GM13976 (cell line): ENCODE data around the gene HMG20B.
"Not testable (repeated sequence)": the region's sequence is repeated elsewhere in the genome, so short reads cannot be mapped to it uniquely, and the experiment has no call there.

Experiments used
- DNase-seq: peaks from one replicate; pipeline ENCODE4 v3.0.0; 2012; ENCODE audit warnings: low spot score
- CTCF ChIP-seq: IDR thresholded peaks from 2 replicates; pipeline ENCODE4 v1.5.1; 2012; ENCODE audit warnings: borderline replicate concordance, mild to moderate bottlenecking; ENCODE audit not compliant: insufficient read depth; ENCODE audit errors: extremely low read depth, missing control alignments, control extremely low read depth
- in situ Hi-C: fragments of 300-500 bp; cut with MboI; formaldehyde crosslinking; loops from one replicate; pipeline ENCODE4 v1.12.0; 2022; ENCODE audit warnings: low sequenced_read_pairs, mixed read lengths, inconsistent platforms; ENCODE audit not compliant: unreplicated experiment

HMG20B gene

GRCh38 chr19:3576696-3577443 lies 4.1 kb downstream of the HMG20B start:
- in situ Hi-C loops = no loop called here
- no peak for DNase-seq
- no peak for TF ChIP-seq CTCF

DNA sequence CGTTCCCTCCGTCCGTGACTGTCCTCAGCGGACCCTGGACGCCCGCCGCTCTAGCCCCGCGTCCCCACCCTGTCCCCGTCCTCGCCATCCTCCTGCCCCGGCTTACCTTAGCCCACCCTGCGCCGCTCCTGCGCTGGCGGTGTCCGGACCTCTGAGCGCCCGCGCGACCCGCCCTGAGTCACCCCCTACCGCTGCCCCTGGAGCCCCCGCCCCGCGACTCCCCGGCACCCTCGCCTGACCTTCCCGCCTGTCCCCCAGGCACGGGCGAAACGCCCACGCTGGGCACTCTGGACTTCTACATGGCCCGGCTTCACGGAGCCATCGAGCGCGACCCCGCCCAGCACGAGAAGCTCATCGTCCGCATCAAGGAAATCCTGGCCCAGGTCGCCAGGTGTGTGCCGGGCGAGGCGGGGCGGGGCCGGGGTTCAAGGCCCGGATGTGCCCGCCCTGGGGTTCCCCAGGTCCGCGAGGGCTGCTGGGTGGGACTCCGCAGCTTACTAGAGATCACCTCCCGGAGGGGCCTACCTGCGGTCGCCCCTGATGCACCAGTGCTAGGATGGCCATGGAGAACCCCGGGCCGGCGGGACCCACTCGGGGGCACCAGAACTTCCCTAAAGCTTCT lies 5.1 kb downstream of the HMG20B start:
- no peak for TF ChIP-seq CTCF
- in situ Hi-C loops = no loop called here
- no peak for DNase-seq

DNA sequence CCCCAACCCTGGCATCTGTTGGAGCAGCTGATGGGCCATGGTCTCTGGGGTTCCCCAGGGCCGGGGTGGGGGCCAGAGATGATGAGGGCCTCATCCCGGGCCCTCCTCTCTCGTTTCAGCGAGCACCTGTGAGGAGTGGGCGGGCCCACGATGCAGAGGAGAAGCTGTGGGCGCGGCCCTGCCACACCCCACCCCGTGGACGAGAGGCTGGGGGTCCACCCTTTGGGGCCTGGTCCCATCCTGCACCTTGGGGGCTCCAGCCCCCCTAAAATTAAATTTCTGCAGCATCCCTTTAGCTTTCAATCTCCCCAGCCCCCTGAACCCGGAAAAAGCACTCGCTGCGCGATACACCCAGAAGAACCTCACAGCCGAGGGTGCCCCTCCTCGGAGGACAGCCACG lies 5.6 kb downstream of the HMG20B start:
- in situ Hi-C loops = no loop called here
- no peak for TF ChIP-seq CTCF
- DNase-seq = no peak

DNA sequence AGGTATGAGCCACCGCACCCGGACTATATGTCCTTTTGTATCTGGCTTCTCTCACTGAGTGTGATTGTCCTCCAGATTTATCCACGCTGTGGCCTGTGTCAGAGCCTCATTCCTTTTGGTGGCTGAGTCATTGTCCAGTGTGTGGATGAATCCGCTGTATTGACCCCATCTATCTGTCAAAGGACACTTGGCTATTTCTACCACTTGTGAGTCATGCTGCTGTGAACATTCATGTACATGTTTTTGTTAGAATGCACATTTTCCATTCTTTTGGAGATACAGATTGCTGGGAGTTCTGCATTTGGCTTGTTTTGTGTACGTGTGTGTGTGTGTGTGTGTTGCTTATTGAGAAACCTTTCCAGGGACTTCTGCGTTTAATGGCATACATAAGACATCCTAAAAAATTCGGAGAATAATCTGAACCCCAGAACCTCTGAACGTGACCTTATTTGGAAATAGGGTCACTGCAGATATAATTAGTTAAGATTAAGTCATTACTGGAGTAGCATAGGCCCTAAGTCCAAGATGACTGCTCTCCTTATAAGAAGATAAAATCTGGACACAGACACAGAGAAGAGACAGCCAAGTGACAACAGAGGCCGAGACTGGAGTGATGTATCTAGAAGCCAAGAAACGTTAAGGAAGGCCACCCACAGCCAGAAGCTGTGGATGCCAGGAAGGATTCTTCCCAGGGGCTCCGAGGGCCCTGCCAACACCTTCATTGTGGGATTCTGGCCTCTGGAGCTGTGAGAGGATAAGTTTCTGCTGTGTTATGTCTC lies 7.6 kb downstream of the HMG20B start:
- DNase-seq = no peak
- in situ Hi-C loops = no loop called here
- TF ChIP-seq CTCF = no peak

- DNase-seq, in situ Hi-C loops: not testable (repeated sequence)
Observed at GRCh38 chr19:3581792-3582191, 9.0 kb downstream of the HMG20B start.

GRCh38 chr19:3584036-3584802 lies 11.5 kb downstream of the HMG20B start:
- in situ Hi-C loops, DNase-seq: not testable (repeated sequence)

DNA sequence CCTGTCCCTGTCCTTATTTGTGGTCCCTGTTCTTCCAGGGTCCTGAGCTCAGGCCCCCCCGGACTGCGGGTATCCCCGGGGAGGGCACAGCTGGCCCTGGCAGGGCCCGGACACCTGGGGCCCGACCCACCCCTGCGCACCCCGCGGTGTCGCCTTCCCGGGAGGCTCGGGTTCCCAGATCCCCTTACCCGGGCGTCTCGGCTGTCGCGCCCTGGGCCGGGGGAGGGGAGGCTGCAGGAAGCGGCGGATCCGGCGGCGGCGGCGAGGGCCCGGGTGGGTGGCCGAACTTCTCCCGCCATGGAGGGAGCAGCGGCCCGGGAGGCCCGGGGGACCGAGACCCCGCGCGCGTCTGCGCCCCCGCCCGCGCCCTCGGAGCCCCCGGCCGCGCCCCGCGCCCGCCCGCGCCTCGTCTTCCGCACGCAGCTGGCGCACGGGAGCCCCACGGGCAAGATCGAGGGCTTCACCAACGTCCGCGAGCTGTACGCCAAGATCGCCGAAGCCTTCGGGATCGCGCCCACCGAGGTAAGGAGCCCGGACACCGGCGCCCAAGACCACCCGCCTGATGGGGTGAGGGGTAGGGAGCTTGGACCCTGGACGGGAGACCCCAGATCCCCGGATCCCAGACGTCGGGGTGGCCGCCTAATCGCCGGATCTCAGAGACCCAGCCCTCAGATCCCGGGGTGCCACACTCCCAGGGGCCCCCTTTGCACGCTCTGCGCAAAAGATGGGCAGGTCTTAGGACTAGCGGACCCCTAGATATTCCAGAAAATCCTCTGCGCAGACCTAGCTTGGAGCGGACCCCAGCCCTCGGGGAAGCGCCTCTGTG lies 12.8 kb downstream of the HMG20B start, which contains the start of gene GIPC3:
GIPC3 (plus strand) TSS at position 178 of the 826 bp plus-strand sequence; CDS start at position 298, 120 bp downstream.
- TF ChIP-seq CTCF = no peak
- no peak for DNase-seq
- in situ Hi-C loops = no loop called here
